GM12878 (cell line): ENCODE data around the gene ZNF680. TPM values are rescaled to one million over a fixed set of nuclear protein-coding genes. Genes with fewer than 3 reads are reported as not detected.

Source experiments
- ATAC-seq: fragments of 200-7000 bp; cut with Tn5 transposase; 3 replicates; pipeline ENCODE4 v1.9.1; 2020; ENCODE audit warnings: mild to moderate bottlenecking, moderate library complexity
- BruUV-seq: library from RNA; stranded (reverse); fragments of 400-500 nt; replicated peaks from 2 replicates; lab custom pipeline; 2021; lab: Mats Ljungman, UMichigan
- CTCF ChIA-PET: fragments of 300-600 bp; sonication (Branson Sonifier 250); formaldehyde crosslinking; extraction: SDS; loops from one replicate; lab custom pipeline; 2021; ENCODE audit warnings: inconsistent platforms; lab: Yijun Ruan, JAX
- POLR2A ChIA-PET: fragments of 350-600 bp; formaldehyde crosslinking; extraction: SDS; loops from one replicate; lab custom pipeline; 2021; ENCODE audit warnings: inconsistent platforms; lab: Charles Lee
- RAD21 ChIA-PET: fragments of 300-600 bp; sonication (Branson Sonifier 250); formaldehyde crosslinking; loops from one replicate; lab custom pipeline; 2023; ENCODE audit warnings: antibody characterized with exemption; ENCODE audit not compliant: unreplicated experiment; lab: Charles Lee
- SMC1A ChIA-PET: fragments of 300-600 bp; sonication (Branson Sonifier 250); formaldehyde crosslinking; loops from one replicate; lab custom pipeline; 2023; ENCODE audit not compliant: unreplicated experiment, uncharacterized antibody; lab: Charles Lee
- DNase-seq: peaks from one replicate; pipeline ENCODE4 v3.0.0-alpha.2; 2011; ENCODE audit warnings: low read depth, low spot score
- FAIRE-seq: peaks from 3 replicates; lab custom pipeline; 2011; peaks lifted over from hg19 to GRCh38; lab: Jason Lieb, UNC
- H2AFZ ChIP-seq: 2 replicates; pipeline ENCODE4 v1.6.0; 2011; ENCODE audit warnings: low read depth, low read length, control low read depth; ENCODE audit not compliant: control insufficient read depth
- H3K27ac ChIP-seq: 2 replicates; pipeline ENCODE4 v1.5.1; 2011; ENCODE audit warnings: control low read depth; ENCODE audit not compliant: control insufficient read depth, insufficient read depth
- H3K27me3 ChIP-seq, 2 experiments: replicated peaks in 1 of 2; 2 replicates each; pipeline versions ENCODE4 v1.6.0 to v1.6.1; 2011; ENCODE audit warnings: low read length in 1 of 2; ENCODE audit not compliant: control insufficient read depth in 2 of 2, insufficient read depth in 2 of 2
- H3K36me3 ChIP-seq, 2 experiments: 2 replicates each; pipeline ENCODE4 v1.5.1; 2011; ENCODE audit warnings: low read length in 1 of 2; ENCODE audit not compliant: control insufficient read depth in 2 of 2, insufficient read depth in 2 of 2
- H3K4me1 ChIP-seq: 2 replicates; pipeline ENCODE4 v1.6.1; 2011; ENCODE audit warnings: mild to moderate bottlenecking, low read length, moderate library complexity, mixed read lengths; ENCODE audit not compliant: control insufficient read depth, insufficient read depth
- H3K4me2 ChIP-seq: 2 replicates; pipeline ENCODE4 v1.6.0; 2011; ENCODE audit warnings: control low read depth; ENCODE audit not compliant: control insufficient read depth, insufficient read depth
- H3K4me3 ChIP-seq: fragments of 200-600 bp; sonication (generic); 2 replicates; pipeline ENCODE4 v1.5.1; 2016
- H3K79me2 ChIP-seq: 2 replicates; pipeline ENCODE4 v1.6.0; 2011; ENCODE audit warnings: low read length; ENCODE audit not compliant: control insufficient read depth, insufficient read depth
- H3K9ac ChIP-seq: 2 replicates; pipeline ENCODE4 v1.8.0; 2011; ENCODE audit warnings: low read length, control low read depth, mixed read lengths; ENCODE audit not compliant: control insufficient read depth, insufficient read depth
- H3K9me3 ChIP-seq: replicated peaks from 3 replicates; pipeline ENCODE4 v1.5.1; 2011; ENCODE audit warnings: mild to moderate bottlenecking, low read length; ENCODE audit not compliant: control insufficient read depth, insufficient read depth
- H4K20me1 ChIP-seq: 2 replicates; pipeline ENCODE4 v1.6.0; 2011; ENCODE audit not compliant: control insufficient read depth, insufficient read depth
- IKZF1 ChIP-seq: fragments of 450-650 bp; conservative IDR thresholded peaks from 2 replicates; pipeline ENCODE4 v1.6.1; 2017; ENCODE audit warnings: antibody characterized with exemption, mild to moderate bottlenecking
- MAX ChIP-seq: IDR thresholded peaks from 2 replicates; pipeline ENCODE4 v1.6.1; 2012; ENCODE audit warnings: low read depth, low read length, improper control_type of control experiment
- MTA2 ChIP-seq: fragments of 450-650 bp; IDR thresholded peaks from 2 replicates; pipeline ENCODE4 v1.6.1; 2016; ENCODE audit warnings: low read depth, mild to moderate bottlenecking, moderate library complexity
- PBX3 ChIP-seq: IDR thresholded peaks from 2 replicates; pipeline ENCODE4 v1.6.1; 2011; ENCODE audit warnings: mild to moderate bottlenecking, low read depth, low read length, moderate library complexity; ENCODE audit not compliant: insufficient replicate concordance
- POLR2AphosphoS5 ChIP-seq: IDR thresholded peaks from 2 replicates; pipeline ENCODE4 v1.6.1; 2011; ENCODE audit warnings: mild to moderate bottlenecking, low read length, inconsistent platforms
- RCOR1 ChIP-seq: conservative IDR thresholded peaks from 2 replicates; pipeline ENCODE4 v1.6.1; 2012; ENCODE audit warnings: low read depth, low read length, improper control_type of control experiment
- RFX5 ChIP-seq: IDR thresholded peaks from 2 replicates; pipeline ENCODE4 v1.6.1; 2011; ENCODE audit warnings: low read depth, low read length, improper control_type of control experiment
- STAT3 ChIP-seq: IDR thresholded peaks from 2 replicates; pipeline ENCODE4 v1.6.1; 2011; ENCODE audit warnings: low read depth, low read length, improper control_type of control experiment
- ZNF217 ChIP-seq: fragments of 450-650 bp; IDR thresholded peaks from 2 replicates; pipeline ENCODE4 v1.6.1; 2017; ENCODE audit warnings: antibody characterized with exemption, mild to moderate bottlenecking
- WGBS: methylation state at CpG from one replicate; pipeline ENCODE4 v1.1.6; 2016; ENCODE audit warnings: low lambda C conversion rate; ENCODE audit not compliant: insufficient replicate concordance, insufficient coverage; ENCODE audit errors: missing lambda C conversion rate; 5-methylcytosine and 5-hydroxymethylcytosine counted together
- in situ Hi-C: fragments of 300-500 bp; cut with MboI; formaldehyde crosslinking; loops from 9 replicates; pipeline ENCODE4 v1.14.3; 2018; ENCODE audit warnings: mixed read lengths
- intact Hi-C: fragments of 100-400 bp; cut with micrococcal nuclease; formaldehyde crosslinking; loops from one replicate; pipeline ENCODE4 v1.14.2; 2022; ENCODE audit not compliant: unreplicated experiment
- polyA plus RNA-seq, 11 experiments: library from polyadenylated mRNA; depleted of rRNA in 4 of 11; unstranded in 6 of 11; stranded (reverse) in 5 of 11; fragments of >200 nt; fragmentation: Nextera tagmentation in 4 of 11; fragmentation: Illumina TruSeq in 1 of 11; extraction: Ambion mirVana in 4 of 11; extraction: Trizol in 1 of 11; gene quantifications; 1 replicate in 1 of 11; 2 replicates in 10 of 11; pipeline versions ENCODE4 v1.2.1 to v1.2.3, GENCODE V29; 2011 to 2016; ENCODE audit warnings: inconsistent platforms in 2 of 11, missing spikeins in 2 of 11, low read depth in 1 of 11
- total RNA-seq, 4 experiments: library from RNA; depleted of rRNA in 3 of 4; stranded (reverse); fragments of >200 nt in 3 of 4; fragmentation: Illumina TruSeq in 1 of 4; extraction: Trizol in 1 of 4; gene quantifications; 2 replicates each; pipeline versions ENCODE4 v1.2.1 to v1.2.3, GENCODE V29; 2013 to 2021

The ZNF680 gene
- total and polyA plus RNA-seq, 10 of the 15 experiments (the other 5 are each of a cell fraction or from before 2014, with no cell fraction given) = 5.0 to 13.6 (median 7.8) TPM

- peak; percentile 93 for TF ChIP-seq POLR2AphosphoS5
- TF ChIP-seq RCOR1 = no peak
- TF ChIP-seq STAT3 = no peak
- no peak for TF ChIP-seq MAX
- TF ChIP-seq PBX3 = peak; percentile 92
These were observed at the start of gene ZNF680 (continued) for GRCh38 chr7:64562626-64563278.

- no peak overlapping the region for H3K9ac ChIP-seq
- ChIA-PET POLR2A (no interaction called here), RAD21 (no interaction called here), SMC1A (no interaction called here), CTCF (no interaction called here)
- FAIRE-seq (no peak), DNase-seq (no peak), ATAC-seq (no peak)
- H3K27ac ChIP-seq = no peak overlapping the region
- H3K9me3 ChIP-seq = no peaks in the 10 kb centered on the region; the same call in 2 of the 3 replicates
- no peak overlapping the region for H3K4me3 ChIP-seq
- 3% methylated on average over 4 of the region's 4 CpGs for WGBS
- intact Hi-C loops (no loop called here), in situ Hi-C loops (no loop called here)
- no peaks in the 10 kb centered on the region for H4K20me1 ChIP-seq
- no peaks in the 10 kb centered on the region for H3K36me3 ChIP-seq
- TF ChIP-seq IKZF1 (no peak), RFX5 (no peak), MTA2 (no peak), ZNF217 (no peak)
- no TSS peak for BruUV-seq
- H3K4me1 ChIP-seq = no peaks in the 10 kb centered on the region
- no peaks in the 10 kb centered on the region for H3K27me3 ChIP-seq
- no peak overlapping the region for H2AFZ ChIP-seq
- no peaks in the 10 kb centered on the region for H3K79me2 ChIP-seq
- no peak overlapping the region for H3K4me2 ChIP-seq
These were observed 49.6 kb upstream of the ZNF680 start for GRCh38 chr7:64612452-64612851.
